NCI-H1694 treated with DMSO at 0.1 percent for 48 hours (cell line): ENCODE measurements around the gene LIN7B.
A peak's percentile ranks its signal among the peaks of the same experiment; 100 is the strongest.

ENCODE experiments used
- DNase-seq: peaks from one replicate; lab custom pipeline; 2025; lab: John Stamatoyannopoulos, UW

The LIN7B gene

GRCh38 chr19:49094505-49095482 lies 19.4 kb upstream of the LIN7B start:
- DNase-seq: no peak

DNA sequence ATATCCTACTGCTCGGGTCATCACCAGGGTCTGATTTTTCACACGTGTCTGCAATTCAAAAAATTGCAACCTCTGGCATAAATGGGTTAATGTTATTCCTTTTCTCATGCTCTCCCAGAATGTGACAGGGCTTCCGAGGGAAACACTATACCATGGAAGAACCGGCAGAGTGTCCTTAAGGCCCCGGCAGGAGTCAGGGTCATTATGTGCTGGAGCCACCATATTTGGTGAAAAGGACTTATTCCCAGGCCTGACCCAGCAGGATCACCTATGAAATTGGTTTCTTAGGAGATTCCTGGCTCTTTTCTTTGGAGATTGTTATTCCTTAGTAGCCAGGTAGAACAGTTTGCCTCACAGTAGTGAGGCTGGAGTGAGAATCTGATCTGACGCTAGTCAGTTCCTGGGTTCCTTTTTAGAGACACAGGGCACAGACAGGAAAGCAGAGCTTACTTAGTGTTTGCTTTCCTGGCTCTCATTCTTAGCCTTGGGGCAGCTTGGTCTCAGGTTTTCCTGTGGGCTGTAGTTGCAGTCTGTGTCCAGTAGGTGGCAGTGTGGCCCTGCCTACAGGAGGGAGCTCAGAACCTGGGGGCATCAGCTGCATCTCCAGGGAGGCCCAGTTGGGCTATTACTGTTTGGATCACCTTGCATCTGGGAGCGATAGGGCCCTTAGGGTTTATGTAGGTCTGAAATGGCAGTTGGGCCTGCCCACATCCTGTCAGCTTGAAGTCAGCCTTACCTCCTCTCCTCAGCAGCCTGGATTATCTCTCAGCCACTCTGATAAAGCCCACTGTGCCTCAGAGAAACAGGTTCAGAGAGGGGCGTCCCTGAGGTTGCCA lies 16.5 kb upstream of the LIN7B start:
- DNase-seq: peak; percentile 80

- no peak for DNase-seq
These were observed 15.4 kb upstream of the LIN7B start for GRCh38 chr19:49098795-49099194.

- DNase-seq: no peak
These were observed 13.0 kb upstream of the LIN7B start for GRCh38 chr19:49101160-49101559.

DNA sequence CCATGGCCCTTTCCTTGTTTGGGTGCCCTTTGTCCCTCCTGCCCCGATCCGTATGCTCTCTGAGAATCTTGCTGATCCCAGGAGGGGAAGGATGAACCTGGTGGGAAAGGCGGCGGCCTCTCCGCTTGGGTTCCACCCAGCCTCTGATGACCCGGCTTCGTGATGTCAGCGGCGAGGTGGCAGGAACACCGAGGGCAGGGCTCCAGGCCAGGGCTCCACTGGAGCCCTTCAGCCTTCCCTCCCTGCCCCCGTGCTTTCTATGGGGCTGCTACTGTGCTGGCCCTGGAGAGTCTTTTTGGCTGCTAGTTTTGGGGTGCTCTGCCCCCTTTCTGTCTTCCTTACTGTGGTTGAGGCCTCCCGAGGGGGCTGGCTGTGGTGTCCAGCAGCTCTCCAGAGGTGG lies 11.9 kb upstream of the LIN7B start:
- DNase-seq: no peak

- DNase-seq: no peak
These were observed 10.7 kb upstream of the LIN7B start for GRCh38 chr19:49103331-49104085.

GRCh38 chr19:49104229-49104864 lies 9.8 kb upstream of the LIN7B start:
- DNase-seq: peak; percentile 90

GRCh38 chr19:49106648-49107135 lies 7.5 kb upstream of the LIN7B start:
- DNase-seq: peak; percentile 40

DNA sequence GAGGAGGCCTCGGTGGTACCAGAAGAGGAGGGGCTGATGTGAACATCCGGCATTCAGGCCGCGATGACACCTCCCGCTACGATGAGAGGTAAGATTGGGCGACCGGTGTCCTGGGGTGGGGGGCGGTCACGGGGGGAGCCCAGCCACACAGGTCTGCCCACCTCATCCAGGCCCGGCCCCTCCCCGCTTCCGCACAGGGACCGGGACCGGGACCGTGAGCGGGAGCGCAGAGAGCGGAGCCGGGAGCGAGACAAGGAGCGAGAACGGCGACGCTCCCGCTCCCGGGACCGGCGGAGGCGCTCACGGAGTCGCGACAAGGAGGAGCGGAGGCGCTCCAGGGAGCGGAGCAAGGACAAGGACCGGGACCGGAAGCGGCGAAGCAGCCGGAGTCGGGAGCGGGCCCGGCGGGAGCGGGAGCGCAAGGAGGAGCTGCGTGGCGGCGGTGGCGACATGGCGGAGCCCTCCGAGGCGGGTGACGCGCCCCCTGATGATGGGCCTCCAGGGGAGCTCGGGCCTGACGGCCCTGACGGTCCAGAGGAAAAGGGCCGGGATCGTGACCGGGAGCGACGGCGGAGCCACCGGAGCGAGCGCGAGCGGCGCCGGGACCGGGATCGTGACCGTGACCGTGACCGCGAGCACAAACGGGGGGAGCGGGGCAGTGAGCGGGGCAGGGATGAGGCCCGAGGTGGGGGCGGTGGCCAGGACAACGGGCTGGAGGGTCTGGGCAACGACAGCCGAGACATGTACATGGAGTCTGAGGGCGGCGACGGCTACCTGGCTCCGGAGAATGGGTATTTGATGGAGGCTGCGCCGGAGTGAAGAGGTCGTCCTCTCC lies 6.3 kb upstream of the LIN7B start:
- no peak for DNase-seq

DNA sequence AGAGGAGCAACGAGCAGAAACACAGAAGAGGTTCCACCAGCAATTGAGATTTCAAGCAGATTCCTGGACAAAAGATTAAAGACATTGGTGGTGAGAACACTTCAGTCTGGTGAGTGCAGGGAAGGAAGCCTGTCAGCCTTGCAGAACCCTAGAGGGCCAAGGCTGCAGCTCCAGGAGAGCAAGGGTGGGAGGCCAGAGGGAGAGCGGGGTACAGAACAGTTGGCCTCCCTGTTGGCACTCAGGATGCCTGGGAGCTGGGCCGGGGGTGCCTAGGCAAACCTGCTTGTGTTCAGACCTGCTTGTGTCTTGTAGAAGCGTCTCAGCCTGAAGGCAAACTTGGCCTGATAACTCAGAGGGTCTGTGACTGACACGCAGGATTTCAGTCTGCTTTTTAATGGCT lies 5.1 kb upstream of the LIN7B start:
- DNase-seq: no peak

DNA sequence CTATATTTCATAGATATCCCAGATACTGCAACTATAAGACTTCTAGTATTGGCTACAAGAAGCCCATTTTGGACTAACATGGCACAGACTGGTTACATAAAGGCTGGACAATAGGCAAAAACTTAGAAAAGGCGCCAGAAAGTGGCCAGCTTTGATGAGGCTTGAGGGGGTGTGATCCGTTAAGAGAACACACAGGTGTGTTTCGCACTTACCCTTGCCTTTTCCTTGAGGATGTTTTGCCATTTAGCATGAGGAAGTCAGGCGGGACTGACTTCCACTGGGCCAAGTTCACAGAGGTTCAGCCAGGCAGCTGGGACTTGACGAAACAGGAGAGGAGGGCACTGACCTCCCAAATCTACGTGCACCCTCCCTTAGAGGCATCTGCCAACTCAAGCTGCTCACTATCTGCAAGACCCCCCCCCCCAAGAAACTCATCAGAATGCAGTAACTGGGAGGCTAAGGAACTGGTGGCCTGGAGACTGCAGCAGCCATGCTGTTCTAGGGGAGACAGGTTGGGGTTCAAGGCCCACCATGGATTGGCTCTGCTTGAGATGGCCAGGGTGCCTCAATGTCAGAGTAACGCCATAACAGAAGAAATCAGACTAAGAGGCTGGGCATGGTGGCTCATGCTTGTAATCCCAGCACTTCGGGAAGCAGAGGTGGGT lies 4.5 kb upstream of the LIN7B start:
- no peak for DNase-seq

GRCh38 chr19:49110567-49110966 lies 3.6 kb upstream of the LIN7B start:
- DNase-seq: no peak

GRCh38 chr19:49111218-49111998 lies 2.8 kb upstream of the LIN7B start:
- no peak for DNase-seq

DNA sequence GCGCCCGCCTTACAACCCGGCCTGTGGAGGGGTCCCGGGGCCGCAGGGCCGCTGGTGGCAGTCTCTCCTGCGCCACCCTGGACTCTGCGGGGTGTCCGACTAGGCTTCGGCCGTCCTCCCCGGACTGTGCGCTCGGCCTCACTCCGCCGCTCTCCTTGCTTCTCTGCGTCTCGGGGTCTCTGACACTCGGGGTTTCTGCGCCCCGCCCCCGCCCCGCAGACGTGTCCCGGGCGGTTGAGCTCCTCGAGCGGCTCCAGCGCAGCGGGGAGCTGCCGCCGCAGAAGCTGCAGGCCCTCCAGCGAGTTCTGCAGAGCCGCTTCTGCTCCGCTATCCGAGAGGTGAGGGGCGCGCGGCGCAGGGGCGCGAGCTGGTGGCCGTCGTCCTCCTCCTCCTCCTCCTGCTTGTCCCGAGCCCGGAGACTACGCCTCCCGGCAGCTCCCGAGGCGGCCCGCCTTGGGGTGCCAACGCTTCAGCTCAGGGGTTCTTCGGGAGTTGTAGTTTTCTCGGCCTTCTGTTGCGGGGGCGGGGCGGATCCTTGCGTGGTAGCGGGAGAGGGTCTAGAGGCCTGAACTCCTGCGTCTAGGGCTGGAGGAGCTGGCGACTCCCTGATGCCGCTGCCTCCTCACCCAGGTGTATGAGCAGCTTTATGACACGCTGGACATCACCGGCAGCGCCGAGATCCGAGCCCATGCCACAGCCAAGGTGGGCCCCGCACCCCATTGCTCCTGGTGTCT lies 627 bp downstream of the LIN7B start:
- DNase-seq: peak; percentile 33

- no peak for DNase-seq
These were observed 2.4 kb downstream of the LIN7B start for GRCh38 chr19:49116544-49116943.

- DNase-seq: no peak
These were observed 3.8 kb downstream of the LIN7B start for GRCh38 chr19:49117677-49118564.
